ENCODE results near the gene NAALADL1. TPM values are rescaled to one million over a fixed set of nuclear protein-coding genes. Genes with fewer than 3 reads are reported as not detected.
"Not testable (repeated sequence)": the region's sequence is repeated elsewhere in the genome, so short reads cannot be mapped to it uniquely, and the experiment has no call there.

The NAALADL1 gene
- total RNA-seq, 1 donor from 2014 or later = 10.7 TPM

DNA sequence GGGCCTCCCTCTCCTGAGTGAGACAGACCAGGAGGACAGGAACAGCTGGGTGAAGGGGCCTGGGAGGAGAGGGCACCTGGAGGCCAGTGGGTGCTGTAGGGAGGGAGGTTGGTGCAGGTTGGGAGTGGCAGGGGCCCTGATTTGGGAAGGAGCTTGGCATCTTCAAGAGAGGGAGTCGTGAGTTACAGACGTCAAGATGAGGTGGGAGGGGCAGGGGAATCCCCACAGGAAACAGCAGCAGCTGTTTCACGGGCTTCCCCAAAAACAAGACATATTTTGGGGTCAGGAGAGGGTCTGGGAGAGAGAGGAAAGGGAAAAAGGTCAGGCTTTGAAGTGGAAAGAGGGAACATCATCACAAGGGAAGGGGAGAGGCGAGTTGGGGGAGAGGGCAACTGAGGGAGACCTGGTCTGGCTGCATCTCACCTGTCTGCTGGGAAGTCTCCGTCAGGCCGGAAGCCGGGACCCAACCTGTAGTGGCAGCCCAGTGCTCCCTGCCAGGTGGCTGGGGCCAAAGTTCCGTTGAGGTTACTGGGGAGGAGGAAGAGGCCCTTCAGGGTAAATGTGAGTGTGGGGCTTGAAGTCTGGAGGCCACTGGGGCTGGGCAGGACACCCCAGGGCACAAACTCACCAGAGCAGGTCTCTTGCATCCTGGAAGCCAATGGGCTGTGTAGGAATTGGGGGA is 4.4 kb downstream of the NAALADL1 start:
- no peak for DNase-seq (ENCODE audit: low read depth, low spot score)

DNA sequence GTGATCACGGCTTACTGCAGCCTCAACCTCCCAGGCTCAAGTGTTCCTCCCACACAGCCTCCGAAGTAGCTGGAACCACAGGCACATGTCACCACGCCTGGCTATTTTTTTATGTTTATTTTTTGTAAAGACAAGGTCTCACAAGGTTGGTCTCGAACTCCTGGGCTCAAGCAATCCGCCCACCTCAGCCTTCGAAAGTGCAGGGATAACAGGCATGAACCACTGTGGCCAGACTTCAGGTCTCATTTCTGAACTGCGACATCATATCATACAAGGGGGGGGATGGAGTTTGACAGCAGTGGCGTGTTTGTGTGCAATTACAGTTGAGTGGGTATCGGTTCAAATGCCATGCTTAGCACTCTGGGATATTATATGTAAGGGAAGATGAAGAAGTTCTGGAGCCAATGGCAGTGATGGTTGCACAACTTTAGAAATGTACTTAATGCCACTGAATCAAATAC is 6.9 kb downstream of the NAALADL1 start:
- DNase-seq (ENCODE audit: low read depth, low spot score) = no peak

DNA sequence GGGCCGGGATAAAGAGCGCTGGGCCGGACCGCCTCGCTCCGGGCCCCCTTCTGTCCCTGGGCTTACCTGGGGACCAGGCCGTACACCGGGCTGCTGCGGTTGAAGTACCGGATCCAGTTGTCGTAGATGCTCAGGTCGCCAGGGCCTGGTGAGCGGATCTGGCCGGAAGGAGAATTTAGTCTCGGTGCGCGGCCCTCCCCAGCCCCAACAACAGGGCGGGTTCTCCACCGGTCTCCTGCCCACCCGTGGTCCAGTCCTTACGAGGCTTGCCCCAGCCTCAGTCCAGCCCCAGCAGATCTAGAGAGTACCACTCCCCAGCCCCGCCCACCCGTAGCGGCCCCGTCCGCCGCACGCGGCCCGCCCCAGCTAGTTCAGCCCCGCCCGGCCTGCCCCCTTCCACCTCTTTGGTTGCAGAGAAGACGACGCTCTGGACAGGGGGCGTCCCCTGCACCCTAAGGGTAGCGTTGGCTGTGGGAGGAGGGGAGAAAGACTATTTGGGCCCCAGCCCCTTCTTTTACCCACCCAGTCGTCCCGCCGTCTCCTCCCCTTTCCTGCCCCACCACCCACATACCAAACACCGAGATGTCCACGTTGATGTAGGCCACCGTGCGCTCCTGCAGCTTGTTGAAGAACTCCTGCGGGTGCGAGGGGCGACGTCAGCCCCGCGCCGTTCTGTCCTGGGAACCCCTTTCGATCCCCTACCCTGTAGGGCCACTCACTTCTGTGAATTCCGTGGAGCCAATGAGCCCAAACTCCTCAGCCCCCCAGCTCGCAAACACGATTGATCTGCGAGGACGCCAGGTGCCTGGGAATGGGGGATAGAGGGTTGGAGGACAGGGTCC is 10.6 kb downstream of the NAALADL1 start:
- no peak for DNase-seq (ENCODE audit: low read depth, low spot score)

DNA sequence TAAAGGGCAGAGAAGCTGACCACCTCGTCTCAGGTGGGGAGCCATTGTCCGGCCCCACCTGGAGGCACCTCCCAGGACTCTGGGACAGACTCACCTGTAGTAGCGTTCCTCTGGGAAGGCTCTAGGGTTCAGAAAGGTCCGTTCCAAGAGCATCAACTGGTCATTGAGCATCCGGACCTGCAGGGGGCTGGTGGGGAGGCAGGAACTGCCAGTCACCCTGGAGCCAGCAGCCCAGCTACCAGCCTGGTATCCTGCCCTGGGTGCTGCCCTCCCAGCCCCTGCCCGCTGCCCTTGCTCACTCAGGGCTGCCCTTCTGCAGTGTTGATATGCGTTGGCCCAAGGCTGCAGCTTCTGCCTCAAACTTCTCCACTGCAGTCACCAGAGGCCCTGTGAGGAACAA is 12.6 kb downstream of the NAALADL1 start:
- DNase-seq (ENCODE audit: low read depth, low spot score) = no peak

DNA sequence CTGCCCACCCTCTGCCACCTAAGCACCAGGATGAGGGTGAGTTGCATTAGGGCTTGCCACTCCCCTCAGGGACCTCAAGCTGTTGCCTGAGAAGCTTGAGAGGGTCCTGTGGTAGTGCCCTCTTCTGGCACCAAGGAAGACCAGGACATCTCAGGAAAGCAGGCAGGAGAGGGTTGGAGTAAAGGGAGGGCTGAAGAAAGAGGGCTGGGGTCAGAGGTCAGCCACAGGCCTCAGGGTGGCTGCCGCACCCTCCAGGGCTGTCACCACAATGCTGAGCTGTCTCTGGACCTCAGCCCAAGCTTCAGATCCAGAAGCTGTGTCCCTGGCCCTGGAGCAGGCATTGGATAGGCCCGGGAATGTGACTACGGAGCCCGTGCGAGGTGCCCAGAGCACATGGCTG is 13.3 kb downstream of the NAALADL1 start:
- no peak for DNase-seq (ENCODE audit: low read depth, low spot score)

DNA sequence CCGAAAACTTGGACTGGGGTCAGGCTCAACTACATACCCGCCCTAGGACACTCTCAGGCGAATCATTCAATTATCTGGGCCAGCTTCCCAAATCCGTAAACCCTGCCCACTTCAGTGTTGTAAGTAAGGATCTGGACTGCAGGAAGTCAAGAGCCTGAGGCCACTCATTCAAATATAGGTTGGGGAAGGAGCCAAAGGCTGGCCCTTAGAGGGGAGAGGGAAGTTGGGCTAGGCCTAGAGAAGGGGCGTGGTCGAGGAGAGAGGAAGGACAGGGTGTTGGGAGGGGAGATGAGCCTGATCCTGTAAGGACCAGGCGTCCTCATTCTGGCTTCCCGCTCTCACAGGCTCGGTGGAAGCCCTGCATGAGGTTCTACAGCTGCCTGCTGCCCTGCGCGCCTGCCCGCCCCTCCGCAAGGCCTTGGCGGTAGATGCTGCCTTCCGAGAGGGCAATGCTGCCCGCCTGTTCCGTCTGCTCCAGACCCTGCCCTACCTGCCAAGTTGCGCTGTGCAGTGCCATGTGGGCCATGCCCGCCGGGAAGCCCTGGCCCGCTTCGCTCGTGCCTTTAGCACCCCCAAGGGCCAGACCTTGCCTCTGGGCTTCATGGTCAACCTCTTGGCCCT is 14.4 kb downstream of the NAALADL1 start:
- no peak for DNase-seq (ENCODE audit: low read depth, low spot score)

DNA sequence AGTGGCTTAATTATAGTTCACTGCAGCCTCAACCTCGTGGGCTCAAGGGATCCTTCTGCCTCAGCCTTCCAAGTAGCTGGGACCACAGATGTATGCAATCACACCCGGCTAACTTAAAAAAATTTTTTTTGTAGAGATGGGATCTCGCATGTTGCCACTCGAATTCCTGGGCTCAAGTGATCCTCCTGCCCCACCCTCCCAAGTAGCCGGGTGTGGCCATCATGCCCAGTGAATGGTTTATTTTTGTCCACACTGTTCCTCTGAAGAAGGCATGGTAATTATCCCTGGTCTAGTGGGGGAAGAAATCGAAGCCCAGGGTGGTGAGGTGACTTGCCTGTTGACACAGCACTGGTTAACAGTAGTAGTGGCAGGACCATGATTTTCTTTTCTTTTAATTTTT is 15.5 kb downstream of the NAALADL1 start:
- DNase-seq (ENCODE audit: low read depth, low spot score) = no peak

DNA sequence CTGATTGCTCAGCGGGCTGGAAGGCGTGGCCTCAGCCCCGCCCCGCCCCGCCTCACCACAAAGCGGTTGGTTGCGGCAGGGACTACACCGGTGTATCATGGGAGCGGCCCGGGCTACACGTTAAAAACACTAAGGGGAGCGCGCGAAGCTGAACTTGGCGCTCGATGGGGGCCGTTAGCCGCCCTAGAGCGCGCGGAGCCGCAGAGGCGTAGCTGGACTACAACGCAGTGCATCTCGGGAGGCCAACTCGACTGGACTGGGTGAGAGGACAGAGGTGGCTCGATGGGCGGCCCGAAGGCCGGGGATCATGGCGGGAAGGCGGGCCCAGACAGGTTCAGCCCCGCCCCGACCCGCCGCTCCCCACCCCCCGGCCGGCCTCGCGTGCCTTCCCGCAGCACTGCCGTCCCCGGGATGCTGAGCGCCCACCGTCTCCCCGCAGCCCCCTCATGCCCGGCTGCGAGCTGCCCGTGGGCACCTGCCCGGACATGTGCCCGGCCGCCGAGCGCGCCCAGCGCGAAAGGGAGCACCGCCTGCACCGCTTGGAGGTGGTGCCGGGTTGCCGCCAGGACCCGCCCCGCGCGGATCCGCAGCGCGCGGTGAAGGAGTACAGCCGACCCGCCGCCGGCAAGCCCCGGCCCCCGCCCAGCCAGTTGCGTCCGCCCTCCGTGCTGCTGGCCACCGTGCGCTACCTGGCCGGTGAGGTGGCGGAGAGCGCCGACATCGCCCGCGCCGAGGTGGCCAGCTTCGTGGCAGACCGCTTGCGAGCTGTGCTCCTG is 17.3 kb downstream of the NAALADL1 start, which contains the start of gene SAC3D1:
TSS of gene SAC3D1 (plus strand) at position 364 of the 776 bp plus-strand sequence. CDS start at position 447, 83 bp downstream.
- peak; percentile 65 for DNase-seq (ENCODE audit: low read depth, low spot score)

DNA sequence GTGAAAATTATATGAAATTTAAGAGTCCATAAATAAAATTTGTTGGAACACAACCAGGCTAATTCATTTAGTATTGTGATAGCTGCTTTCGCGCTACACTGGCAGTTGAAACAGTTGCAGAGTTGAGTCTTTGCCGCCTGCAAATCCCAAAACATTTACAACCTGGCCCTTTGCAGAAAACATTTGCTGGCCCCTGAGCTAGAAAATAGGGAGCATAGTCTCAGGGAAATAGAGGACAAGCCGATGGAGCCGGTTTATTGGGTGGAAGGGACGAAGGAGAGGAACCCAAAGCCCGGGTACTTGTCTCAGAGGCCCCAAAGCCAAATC is 17.9 kb downstream of the NAALADL1 start:
- DNase-seq (ENCODE audit: low read depth, low spot score) = no peak

DNA sequence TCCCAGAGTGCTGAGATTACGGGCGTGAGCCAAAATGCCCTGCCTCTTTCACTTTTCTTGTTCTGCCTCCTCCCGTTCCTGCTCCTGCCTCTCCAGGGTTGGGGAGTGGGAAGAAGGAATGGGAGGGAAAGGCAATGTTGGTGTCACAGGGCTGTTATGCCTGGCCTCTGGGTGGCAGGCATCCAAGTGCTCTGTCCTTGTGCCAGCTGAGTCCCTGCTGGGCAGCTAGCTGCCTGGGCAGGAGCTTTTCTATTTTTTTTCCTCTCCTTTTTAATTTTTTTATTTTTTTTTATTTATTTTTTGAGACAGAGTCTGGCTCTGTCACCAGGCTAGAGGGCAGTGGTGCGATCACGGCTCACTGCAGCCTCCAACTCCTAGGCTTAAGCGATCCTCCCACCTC is 21.4 kb downstream of the NAALADL1 start:
- DNase-seq (ENCODE audit: low read depth, low spot score) = no peak

DNA sequence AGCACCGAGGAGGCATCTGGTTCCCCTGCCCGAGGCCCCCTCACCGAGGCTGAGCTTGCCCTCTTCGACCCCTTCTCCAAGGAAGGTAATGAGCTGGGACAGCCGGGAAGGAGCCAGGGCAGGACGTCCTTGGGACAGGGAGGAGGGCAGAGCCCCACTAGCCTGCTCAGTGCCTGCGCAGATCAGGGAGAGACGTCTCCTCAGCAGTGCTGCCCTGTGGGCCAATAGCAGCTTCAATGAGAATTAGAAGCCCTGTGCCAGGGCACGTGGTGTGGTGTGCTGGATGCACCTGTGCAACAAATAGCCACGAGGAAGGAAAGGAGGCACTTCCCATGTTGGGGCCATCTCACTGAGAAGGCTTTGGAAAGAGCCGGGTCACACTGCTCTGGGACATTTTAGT is 22.8 kb downstream of the NAALADL1 start:
- DNase-seq (ENCODE audit: low read depth, low spot score) = no peak

DNA sequence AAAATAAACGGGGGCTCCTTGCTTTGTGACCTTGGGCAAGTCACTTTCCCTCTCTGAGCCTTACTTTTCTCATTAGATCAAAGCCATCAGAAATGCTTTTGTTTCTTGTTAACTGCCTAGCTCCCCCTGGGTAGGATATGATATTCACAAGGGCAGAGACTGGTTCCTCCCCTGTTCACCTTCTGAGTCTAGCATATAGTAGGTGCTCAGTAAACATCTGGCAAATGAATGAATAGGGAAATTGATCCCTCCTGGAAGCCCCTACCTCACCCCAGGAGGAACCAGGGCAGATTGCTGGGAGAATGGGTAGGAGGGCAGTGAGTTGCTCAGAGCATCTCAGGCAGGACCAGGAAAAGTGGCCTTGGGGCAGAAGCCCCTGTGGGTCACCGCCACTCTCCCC is 23.9 kb downstream of the NAALADL1 start:
- DNase-seq (ENCODE audit: low read depth, low spot score) = no peak

DNA sequence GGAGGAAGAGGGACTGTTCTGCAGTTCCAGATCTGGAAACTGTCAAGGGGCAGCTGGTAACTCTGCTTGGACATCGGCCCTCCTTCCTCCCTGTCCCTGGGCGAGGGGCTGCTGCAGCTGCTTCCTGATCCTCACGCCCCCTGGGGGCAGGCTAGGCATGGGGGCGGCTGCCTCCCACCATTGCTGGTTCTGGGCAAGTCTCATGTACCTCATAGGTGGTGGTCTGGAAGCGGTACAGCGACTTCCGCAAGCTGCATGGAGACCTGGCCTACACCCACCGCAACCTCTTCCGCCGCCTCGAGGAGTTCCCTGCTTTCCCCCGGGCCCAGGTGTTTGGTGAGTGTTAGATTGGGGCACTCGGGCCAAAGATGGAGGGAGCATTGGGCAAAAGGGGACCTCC is 26.1 kb downstream of the NAALADL1 start:
- DNase-seq (ENCODE audit: low read depth, low spot score) = no peak

DNA sequence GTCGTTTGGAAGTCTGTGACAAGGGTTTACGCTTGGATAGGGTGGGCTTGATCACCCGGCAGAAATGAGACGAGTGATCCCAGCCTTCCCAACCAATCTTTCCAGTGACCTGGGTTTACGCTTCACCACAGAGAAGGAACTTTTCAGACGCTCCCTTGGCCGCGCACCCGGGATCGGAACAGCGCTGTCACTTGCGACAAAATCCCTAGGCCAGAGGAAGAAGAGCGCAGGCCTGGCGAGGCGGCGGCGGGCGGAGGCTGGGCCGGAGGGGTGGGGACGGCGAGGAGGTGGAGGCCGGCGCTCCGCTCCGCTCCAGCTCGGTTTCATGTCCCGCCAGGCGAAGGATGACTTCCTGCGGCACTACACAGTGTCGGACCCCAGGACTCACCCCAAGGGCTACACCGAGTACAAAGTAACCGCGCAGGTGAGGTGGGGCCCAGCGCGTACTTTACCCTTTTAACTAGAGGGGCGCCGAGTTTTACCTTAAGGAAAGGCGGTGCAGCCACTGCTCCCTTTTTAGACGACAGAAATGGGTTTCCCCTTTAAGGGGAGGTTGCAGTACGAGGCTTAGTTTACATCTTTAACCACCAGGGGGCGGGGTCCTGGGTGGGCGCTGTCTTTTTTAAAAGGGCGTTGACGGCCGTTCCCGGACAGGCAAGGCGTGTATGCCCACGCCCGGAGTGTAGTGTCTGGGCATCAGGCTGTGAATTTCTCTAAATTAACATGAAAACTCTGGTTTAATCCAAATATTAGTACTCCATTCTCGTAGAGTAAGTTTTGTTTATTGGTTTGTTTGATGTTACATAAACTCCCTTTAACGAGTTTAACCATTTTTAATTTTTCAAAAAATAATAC is 30.9 kb downstream of the NAALADL1 start, which contains the start of gene SNX15:
TSS of gene SNX15 (plus strand) at position 227 of the 855 bp plus-strand sequence. CDS start at position 326, 99 bp downstream.
- peak; percentile 88 for DNase-seq (ENCODE audit: low read depth, low spot score)

DNA sequence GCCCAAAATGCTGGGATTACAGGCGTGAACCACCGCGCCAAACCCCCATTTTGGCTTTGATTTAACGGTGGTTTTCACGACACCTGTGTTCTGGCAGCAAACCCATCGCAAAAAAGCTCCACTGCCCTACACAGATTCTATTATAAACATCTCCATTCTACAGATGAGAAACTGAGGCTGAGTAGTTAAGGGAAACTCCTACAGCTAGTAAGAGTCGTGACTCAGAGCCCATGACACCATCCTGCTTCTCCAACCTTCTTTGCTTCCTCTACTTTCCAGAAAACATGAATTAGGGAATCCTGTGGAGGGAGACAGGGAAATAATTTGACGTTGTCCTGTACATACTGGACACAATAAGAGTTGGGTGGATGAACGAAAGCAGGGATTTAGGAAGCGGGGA is 31.5 kb downstream of the NAALADL1 start:
- no peak for DNase-seq (ENCODE audit: low read depth, low spot score)

DNA sequence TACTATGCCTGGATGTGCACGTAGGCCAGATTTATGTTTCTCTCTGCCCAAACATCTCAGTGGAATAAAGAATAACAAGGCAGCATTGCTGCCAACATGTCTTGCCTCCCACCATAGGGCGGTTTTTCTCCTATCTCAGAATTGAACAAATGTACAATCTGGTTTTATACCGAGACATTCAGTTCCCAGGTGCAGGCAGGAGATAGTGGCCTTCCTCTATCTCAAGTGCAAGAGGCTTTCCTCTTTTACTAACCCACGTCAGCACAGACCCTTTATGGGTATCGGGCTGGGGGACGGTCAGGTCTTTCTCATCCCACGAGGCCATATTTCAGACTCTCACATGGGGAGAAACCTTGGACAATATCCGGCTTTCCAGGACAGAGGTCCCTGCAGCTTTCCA is 34.9 kb downstream of the NAALADL1 start:
- DNase-seq (ENCODE audit: low read depth, low spot score) = not testable (repeated sequence)

DNA sequence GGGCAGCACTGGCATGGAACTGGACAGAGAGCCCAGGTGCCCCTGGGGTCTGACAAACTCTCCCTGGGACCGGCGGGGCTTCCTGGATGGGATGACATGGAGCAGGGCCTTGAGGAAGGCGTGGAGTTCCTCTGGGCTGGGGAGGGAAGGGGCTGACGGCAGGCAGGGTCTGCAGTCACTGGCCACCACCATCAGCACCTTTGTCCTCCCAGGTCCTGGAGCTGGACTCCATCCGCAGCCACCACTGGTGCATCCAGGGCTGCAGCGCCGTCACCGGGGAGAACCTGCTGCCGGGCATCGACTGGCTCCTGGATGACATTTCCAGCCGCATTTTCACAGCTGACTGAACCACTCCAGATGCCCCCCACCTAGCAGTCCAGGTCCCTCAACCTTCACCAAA is 36.8 kb downstream of the NAALADL1 start:
- DNase-seq (ENCODE audit: low read depth, low spot score) = no peak

DNA sequence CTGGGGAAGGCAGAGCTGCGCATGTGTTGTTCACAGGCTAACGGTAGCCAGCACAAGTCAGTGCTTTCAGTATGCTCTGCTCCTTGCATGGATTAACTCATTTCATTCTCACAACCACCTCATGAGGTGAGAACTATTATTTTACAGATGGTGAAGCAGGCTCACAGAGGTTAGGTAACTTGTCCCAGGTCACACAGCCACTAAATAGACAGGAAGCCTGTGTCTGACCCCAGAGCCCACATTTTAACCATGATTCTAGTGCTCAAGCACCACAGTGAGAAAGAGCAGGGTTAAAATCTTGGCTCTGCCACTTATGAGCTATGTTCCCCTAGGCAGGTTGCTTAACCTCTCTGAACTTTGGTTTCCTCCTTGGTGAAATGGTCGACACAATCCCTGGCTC is 37.4 kb downstream of the NAALADL1 start:
- no peak for DNase-seq (ENCODE audit: low read depth, low spot score)

DNA sequence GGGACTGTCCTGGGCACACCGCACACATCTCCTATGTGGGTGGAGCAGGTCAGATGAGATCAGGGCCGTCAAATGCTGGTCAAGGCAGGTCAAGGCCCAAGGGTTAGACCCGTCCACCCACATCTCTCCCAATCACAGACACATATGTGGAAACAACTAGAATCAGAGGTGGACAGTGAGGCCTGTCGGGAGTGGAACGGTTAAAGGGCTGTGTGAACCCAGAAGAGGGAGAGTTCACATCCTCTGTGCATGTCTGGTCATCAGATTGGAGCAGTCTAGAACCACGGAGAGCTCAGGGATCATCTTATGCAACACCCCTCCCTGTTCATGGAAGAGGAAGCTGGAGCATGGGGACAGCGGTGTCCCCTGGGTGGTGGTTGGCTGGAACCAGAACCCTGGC is 38.5 kb downstream of the NAALADL1 start:
- no peak for DNase-seq (ENCODE audit: low read depth, low spot score)

DNA sequence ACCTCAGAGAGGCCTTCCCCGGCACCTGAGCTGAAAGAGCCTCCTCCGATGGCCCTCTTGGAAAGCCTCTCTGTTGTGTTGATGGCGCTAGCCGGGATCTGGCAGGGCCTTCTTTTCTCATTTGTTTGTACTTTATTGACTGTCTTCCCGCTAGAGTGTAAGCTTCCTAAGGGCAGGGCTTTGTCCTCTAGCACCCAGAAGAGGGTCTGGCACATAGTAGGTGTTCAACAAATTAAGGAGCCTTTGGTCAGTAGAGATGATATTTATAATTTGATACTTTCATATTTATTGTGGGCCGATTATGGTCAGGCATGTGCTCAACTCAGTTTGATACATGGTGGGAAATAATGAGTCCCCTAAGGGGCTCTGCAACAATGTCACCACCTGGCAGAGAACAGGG is 40.4 kb downstream of the NAALADL1 start:
- DNase-seq (ENCODE audit: low read depth, low spot score) = no peak

DNA sequence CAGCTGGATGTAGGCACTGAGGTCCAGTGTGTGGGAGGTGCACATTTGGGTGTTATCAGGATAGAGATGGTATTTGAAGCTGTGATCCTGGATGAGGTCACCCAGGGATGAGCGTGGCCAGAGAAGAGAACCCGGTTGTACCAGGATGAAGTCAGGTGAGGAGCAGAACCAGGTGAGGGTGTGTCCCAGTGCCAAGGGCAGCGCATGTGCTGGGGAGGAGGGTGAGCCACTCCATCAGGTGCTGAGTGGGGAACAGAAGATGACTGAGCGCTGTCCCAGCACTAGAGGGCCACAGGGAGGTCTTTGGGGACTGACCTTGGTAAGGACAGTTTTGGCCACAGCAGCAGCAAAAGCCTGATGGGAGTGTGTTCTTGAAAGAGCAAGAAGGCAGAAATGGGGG is 41.6 kb downstream of the NAALADL1 start:
- DNase-seq (ENCODE audit: low read depth, low spot score) = no peak
